ENCODE measurements around the gene GDPGP1. TPM values are rescaled to one million over a fixed set of nuclear protein-coding genes. Genes with fewer than 3 reads are reported as not detected.

Gene GDPGP1
- total RNA-seq, 4 donors from 2014 or later, result 4.7 to 8.4 (median 5.5) TPM

GRCh38 chr15:90231028-90232017 is 2.7 kb upstream of the GDPGP1 start:
- TF ChIP-seq POLR2A (IDR thresholded peaks at IDR 0.05) (peak in 1 of 4 donors; percentile 28), CTCF (IDR thresholded peaks at IDR 0.05) (no peak)
- WGBS, 2 donors, result 30 to 36% methylated on average over 13 to 15 of the region's 27 CpGs
- peaks cover 26 to 78% (median 48%) of the 10 kb centered on the region in 3 donors for H3K4me1 ChIP-seq
- H3K27ac ChIP-seq, result peak overlapping the region; percentile 90 to 98 (median 96)
- H3K36me3 ChIP-seq, result peaks cover 20 to 57% (median 33%) of the 10 kb centered on the region in 3 donors
- peak; percentile 20 for DNase-seq
- H3K27me3 ChIP-seq, result no peaks in the 10 kb centered on the region
- intact Hi-C loops (cut with DNase I), result no loop called here
- H3K4me3 ChIP-seq, result peak overlapping the region in 1 of 4 donors; percentile 82
- no peaks in the 10 kb centered on the region for H3K9me3 ChIP-seq

GRCh38 chr15:90232196-90232595 is 1.8 kb upstream of the GDPGP1 start:
- no peaks in the 10 kb centered on the region for H3K27me3 ChIP-seq
- no peak for TF ChIP-seq POLR2A (IDR thresholded peaks at IDR 0.05)
- no peak for TF ChIP-seq CTCF (IDR thresholded peaks at IDR 0.05)
- H3K9me3 ChIP-seq, result no peaks in the 10 kb centered on the region
- DNase-seq, result no peak
- intact Hi-C loops (cut with DNase I), result no loop called here
- WGBS, 2 donors, result 56 to 65% methylated on average over 8 to 13 of the region's 13 CpGs
- H3K4me1 ChIP-seq, result peaks cover 26 to 78% (median 48%) of the 10 kb centered on the region in 3 donors
- H3K27ac ChIP-seq, result peak overlapping the region; percentile 90 to 98 (median 96)
- H3K4me3 ChIP-seq, result peak overlapping the region in 3 of 4 donors; percentile 82 to 89 (median 83)
- H3K36me3 ChIP-seq, result peaks cover 16 to 57% (median 26%) of the 10 kb centered on the region in 3 donors

- TF ChIP-seq POLR2A (IDR thresholded peaks at IDR 0.05), result no peak
- TF ChIP-seq CTCF (IDR thresholded peaks at IDR 0.05), result peak in 2 of 6 experiments; percentile 44 to 54
- Histone ChIP-seq H3K36me3 (peaks cover 11 to 57% (median 18%) of the 10 kb centered on the region in 3 donors), H3K9me3 (no peaks in the 10 kb centered on the region), H3K27me3 (no peaks in the 10 kb centered on the region), H3K4me3 (peak overlapping the region; percentile 48 to 89 (median 82)), H3K27ac (peak overlapping the region; percentile 90 to 98 (median 96)), H3K4me1 (peaks cover 26 to 72% (median 48%) of the 10 kb centered on the region in 3 donors)
- WGBS, 2 donors, result 8 to 9% methylated on average over 7 to 9 of the region's 9 CpGs
- no peak for DNase-seq
- intact Hi-C loops (cut with DNase I), result no loop called here
Measured at GRCh38 chr15:90232941-90233386, 1.0 kb upstream of the GDPGP1 start.

- H3K9me3 ChIP-seq, result no peaks in the 10 kb centered on the region
- WGBS, 2 donors, result 0 to 4% methylated on average over 1 to 4 of the region's 63 CpGs
- peaks cover 7 to 57% (median 12%) of the 10 kb centered on the region in 3 donors for H3K36me3 ChIP-seq
- no peaks in the 10 kb centered on the region for H3K27me3 ChIP-seq
- H3K27ac ChIP-seq, result peak within 1 kb of the TSS; percentile 90 to 98 (median 96)
- H3K4me3 ChIP-seq, result peak within 1 kb of the TSS; percentile 48 to 89 (median 82)
- intact Hi-C loops (cut with DNase I), result no loop called here
- H3K4me1 ChIP-seq, result peaks cover 26 to 67% (median 48%) of the 10 kb centered on the region in 3 donors
- DNase-seq, result peak; percentile 85
- peak in 4 of 6 experiments; percentile 18 to 58 (median 32) for TF ChIP-seq CTCF (IDR thresholded peaks at IDR 0.05)
- peak in 2 of 4 donors; percentile 56 to 82 for TF ChIP-seq POLR2A (IDR thresholded peaks at IDR 0.05)
Measured at GRCh38 chr15:90233387-90234095, 468 bp upstream of the GDPGP1 start, which contains the start of gene CIB1. Gene CIB1, minus strand, starts transcription at chr15:90233941. Its CDS starts 56 bp downstream, at chr15:90233885.
